Measurements from ENCODE around the gene GTPBP1. TPM values are rescaled to one million over a fixed set of nuclear protein-coding genes. Genes with fewer than 3 reads are reported as not detected.
A peak's percentile ranks its signal among the peaks of the same experiment; 100 is the strongest.

Gene GTPBP1
- total RNA-seq, 4 donors from 2014 or later, result 35.7 to 62.5 (median 50.6) TPM

GRCh38 chr22:38754751-38755154, 49.0 kb downstream of the GTPBP1 start:
- Histone ChIP-seq H3K4me1 (peaks cover 31 to 64% (median 55%) of the 10 kb centered on the region in 4 donors), H3K9me3 (no peaks in the 10 kb centered on the region), H3K4me3 (peak overlapping the region; percentile 70 to 82 (median 78)), H3K27ac (replicated peaks in 1 of 4) (peak overlapping the region; percentile 91 to 100 (median 98)), H3K36me3 (peaks cover 32 to 40% (median 33%) of the 10 kb centered on the region in 4 donors), H3K27me3 (no peaks in the 10 kb centered on the region)
- no peak for DNase-seq (ENCODE audit: extremely low spot score)
- intact Hi-C loops (cut with DNase I), result loop anchor here (2.0 kb wide), 1 partner anchor 48 kb away; no protein-coding TSS in a partner anchor
- WGBS, result 2% methylated on average over 9 of the region's 12 CpGs
- no peak for TF ChIP-seq EP300 (IDR thresholded peaks at IDR 0.05)
- no peak for TF ChIP-seq POLR2AphosphoS5 (IDR thresholded peaks at IDR 0.05)
- no peak for TF ChIP-seq POLR2A (IDR thresholded peaks at IDR 0.05; ENCODE audit: low read depth)
- TF ChIP-seq, protein P1, sequence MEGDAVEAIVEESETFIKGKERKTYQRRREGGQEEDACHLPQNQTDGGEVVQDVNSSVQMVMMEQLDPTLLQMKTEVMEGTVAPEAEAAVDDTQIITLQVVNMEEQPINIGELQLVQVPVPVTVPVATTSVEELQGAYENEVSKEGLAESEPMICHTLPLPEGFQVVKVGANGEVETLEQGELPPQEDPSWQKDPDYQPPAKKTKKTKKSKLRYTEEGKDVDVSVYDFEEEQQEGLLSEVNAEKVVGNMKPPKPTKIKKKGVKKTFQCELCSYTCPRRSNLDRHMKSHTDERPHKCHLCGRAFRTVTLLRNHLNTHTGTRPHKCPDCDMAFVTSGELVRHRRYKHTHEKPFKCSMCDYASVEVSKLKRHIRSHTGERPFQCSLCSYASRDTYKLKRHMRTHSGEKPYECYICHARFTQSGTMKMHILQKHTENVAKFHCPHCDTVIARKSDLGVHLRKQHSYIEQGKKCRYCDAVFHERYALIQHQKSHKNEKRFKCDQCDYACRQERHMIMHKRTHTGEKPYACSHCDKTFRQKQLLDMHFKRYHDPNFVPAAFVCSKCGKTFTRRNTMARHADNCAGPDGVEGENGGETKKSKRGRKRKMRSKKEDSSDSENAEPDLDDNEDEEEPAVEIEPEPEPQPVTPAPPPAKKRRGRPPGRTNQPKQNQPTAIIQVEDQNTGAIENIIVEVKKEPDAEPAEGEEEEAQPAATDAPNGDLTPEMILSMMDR (IDR thresholded peaks at IDR 0.05), result no peak

DNA sequence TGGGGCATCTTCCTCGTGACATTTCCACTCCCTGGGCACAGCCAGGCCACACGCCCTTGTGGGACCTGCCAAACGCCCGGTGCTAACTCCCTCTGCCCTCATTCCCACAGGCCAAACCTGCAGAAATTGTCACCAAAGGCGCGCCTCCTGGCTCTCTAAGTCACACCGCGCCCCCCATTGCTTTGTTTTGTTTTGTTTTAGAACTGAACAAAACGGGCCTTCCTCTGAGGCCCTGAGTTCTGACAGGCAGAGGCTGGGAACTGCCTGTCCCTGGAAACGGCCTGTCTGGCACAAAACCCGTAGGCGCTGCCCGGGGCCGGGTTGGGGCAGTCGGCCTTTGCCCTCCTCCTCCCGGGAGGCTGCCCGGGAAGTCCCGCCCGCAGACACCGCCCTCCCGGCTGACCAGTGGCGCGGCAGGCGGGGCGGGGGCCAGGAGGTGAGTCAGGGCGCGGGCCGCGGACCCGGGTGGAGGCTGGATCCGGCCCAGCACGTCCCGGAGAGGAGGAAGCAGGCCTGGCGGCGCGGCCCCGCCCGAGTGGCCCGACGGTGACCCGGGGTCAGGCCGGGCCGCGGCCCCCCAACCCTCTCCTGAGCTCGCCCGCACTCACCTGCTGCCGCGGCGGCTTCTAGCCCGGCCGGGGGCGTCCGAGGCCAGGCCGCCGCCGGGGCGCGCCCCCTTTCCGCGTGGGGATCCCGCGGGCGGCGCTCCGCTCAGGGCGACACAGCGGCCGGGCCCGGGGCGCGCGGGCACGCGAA, 49.6 kb downstream of the GTPBP1 start:
- intact Hi-C loops (cut with DNase I), result loop anchor here (2.0 kb wide), 1 partner anchor 49 kb away; no protein-coding TSS in a partner anchor
- Histone ChIP-seq H3K9me3 (no peaks in the 10 kb centered on the region), H3K27me3 (no peaks in the 10 kb centered on the region), H3K27ac (replicated peaks in 1 of 4) (peak overlapping the region; percentile 91 to 100 (median 98)), H3K4me3 (peak overlapping the region; percentile 70 to 82 (median 78)), H3K4me1 (peaks cover 31 to 63% (median 55%) of the 10 kb centered on the region in 4 donors), H3K36me3 (peaks cover 26 to 34% (median 27%) of the 10 kb centered on the region in 4 donors)
- WGBS, result 1% methylated on average over 9 of the region's 74 CpGs
- DNase-seq (ENCODE audit: extremely low spot score), result peak; percentile 97
- TF ChIP-seq EP300 (IDR thresholded peaks at IDR 0.05) (peak; percentile 70), POLR2A (IDR thresholded peaks at IDR 0.05; ENCODE audit: low read depth) (peak; percentile 84), POLR2AphosphoS5 (IDR thresholded peaks at IDR 0.05) (peak; percentile 93 to 94)
- TF ChIP-seq, protein P1 (IDR thresholded peaks at IDR 0.05), result peak in 1 of 3 experiments; percentile 8

GRCh38 chr22:38755911-38756532, 50.3 kb downstream of the GTPBP1 start, which contains the start of gene SUN2:
Gene SUN2 (minus strand): TSS chr22:38755998. CDS start chr22:38752628, 3,370 bp downstream.
- Histone ChIP-seq H3K27ac (replicated peaks in 1 of 4) (peak within 1 kb of the TSS; percentile 91 to 100 (median 98)), H3K4me3 (peak within 1 kb of the TSS; percentile 70 to 82 (median 78)), H3K36me3 (peaks cover 19 to 27% (median 20%) of the 10 kb centered on the region in 4 donors), H3K4me1 (peaks cover 31 to 58% (median 50%) of the 10 kb centered on the region in 4 donors), H3K27me3 (no peaks in the 10 kb centered on the region), H3K9me3 (no peaks in the 10 kb centered on the region)
- peak; percentile 99 for DNase-seq (ENCODE audit: extremely low spot score)
- intact Hi-C loops (cut with DNase I), result loop anchor here (2.0 kb wide), 1 partner anchor 49 kb away; no protein-coding TSS in a partner anchor
- 0% methylated on average over 31 of the region's 68 CpGs for WGBS
- TF ChIP-seq, protein P1 (IDR thresholded peaks at IDR 0.05), result no peak
- TF ChIP-seq POLR2A (IDR thresholded peaks at IDR 0.05; ENCODE audit: low read depth), result peak; percentile 67
- no peak for TF ChIP-seq EP300 (IDR thresholded peaks at IDR 0.05)
- peak; percentile 70 to 82 for TF ChIP-seq POLR2AphosphoS5 (IDR thresholded peaks at IDR 0.05)

- H3K27ac ChIP-seq (replicated peaks in 1 of 4), result peak overlapping the region; percentile 91 to 100 (median 98)
- 68% methylated on average over 17 of the region's 17 CpGs for WGBS
- TF ChIP-seq POLR2AphosphoS5 (IDR thresholded peaks at IDR 0.05) (no peak), POLR2A (IDR thresholded peaks at IDR 0.05; ENCODE audit: low read depth) (no peak), EP300 (IDR thresholded peaks at IDR 0.05) (no peak)
- TF ChIP-seq, protein P1 (IDR thresholded peaks at IDR 0.05), result no peak
- peaks cover 27 to 49% (median 42%) of the 10 kb centered on the region in 4 donors for H3K4me1 ChIP-seq
- no peaks in the 10 kb centered on the region for H3K9me3 ChIP-seq
- no peaks in the 10 kb centered on the region for H3K27me3 ChIP-seq
- H3K4me3 ChIP-seq, result peak overlapping the region; percentile 70 to 82 (median 78)
- intact Hi-C loops (cut with DNase I), result no loop called here
- H3K36me3 ChIP-seq, result peaks cover 11 to 19% (median 11%) of the 10 kb centered on the region in 4 donors
- DNase-seq (ENCODE audit: extremely low spot score), result no peak
These were observed 51.1 kb downstream of the GTPBP1 start for GRCh38 chr22:38756711-38757463.

Data from esophagus muscularis mucosa (tissue), 4 donors.